ENCODE measurements around the gene THY1.

DNA sequence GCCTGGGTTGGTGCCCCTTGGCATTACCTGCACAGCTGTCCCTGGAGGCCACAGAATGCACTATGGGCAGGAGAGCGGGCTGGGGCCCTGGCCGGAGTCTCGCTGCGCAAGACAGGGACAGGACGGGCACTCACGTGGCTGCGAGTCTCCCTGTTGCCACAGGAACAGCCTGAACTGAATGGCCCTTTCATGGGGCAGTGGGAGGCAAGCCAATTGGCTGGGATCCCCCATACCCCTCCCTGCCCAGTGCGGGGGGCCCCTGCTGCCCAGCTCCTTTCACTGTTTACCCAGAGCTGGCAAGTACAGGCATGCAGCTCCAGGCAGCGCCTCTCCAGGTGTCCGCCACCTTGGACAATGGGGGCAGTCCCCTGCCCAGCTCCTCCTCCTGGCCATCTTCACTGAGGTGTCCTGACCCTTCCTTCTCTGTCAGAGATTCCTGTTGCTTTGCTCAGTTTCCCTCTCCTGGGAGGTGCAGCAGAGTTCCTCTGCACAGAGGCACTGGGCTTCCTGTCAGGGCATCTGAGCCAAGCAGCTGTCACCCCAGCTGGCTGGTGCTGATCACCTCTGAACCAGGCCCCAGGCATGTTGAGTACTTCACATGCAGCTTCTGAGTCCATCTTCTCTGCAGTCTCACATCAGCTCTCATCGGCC, 46.6 kb downstream of the THY1 start:
- TF ChIP-seq YY1 (IDR thresholded peaks at IDR 0.05; ENCODE audit: low read depth) (no peak), EP300 (IDR thresholded peaks at IDR 0.05; ENCODE audit: borderline replicate concordance) (no peak), FOXM1 (IDR thresholded peaks at IDR 0.05; ENCODE audit: borderline replicate concordance, low read depth) (no peak), CEBPB (IDR thresholded peaks at IDR 0.05) (no peak), ZBTB7A (IDR thresholded peaks at IDR 0.05; ENCODE audit: low read depth) (no peak), NFIC (IDR thresholded peaks at IDR 0.05) (no peak), TAF1 (IDR thresholded peaks at IDR 0.05; ENCODE audit: low read depth) (no peak), RAD21 (IDR thresholded peaks at IDR 0.05; ENCODE audit: low read depth) (no peak), EGR1 (IDR thresholded peaks at IDR 0.05) (no peak), CREB1 (IDR thresholded peaks at IDR 0.05; ENCODE audit: low read depth) (no peak)
- TF ChIP-seq, protein P1, sequence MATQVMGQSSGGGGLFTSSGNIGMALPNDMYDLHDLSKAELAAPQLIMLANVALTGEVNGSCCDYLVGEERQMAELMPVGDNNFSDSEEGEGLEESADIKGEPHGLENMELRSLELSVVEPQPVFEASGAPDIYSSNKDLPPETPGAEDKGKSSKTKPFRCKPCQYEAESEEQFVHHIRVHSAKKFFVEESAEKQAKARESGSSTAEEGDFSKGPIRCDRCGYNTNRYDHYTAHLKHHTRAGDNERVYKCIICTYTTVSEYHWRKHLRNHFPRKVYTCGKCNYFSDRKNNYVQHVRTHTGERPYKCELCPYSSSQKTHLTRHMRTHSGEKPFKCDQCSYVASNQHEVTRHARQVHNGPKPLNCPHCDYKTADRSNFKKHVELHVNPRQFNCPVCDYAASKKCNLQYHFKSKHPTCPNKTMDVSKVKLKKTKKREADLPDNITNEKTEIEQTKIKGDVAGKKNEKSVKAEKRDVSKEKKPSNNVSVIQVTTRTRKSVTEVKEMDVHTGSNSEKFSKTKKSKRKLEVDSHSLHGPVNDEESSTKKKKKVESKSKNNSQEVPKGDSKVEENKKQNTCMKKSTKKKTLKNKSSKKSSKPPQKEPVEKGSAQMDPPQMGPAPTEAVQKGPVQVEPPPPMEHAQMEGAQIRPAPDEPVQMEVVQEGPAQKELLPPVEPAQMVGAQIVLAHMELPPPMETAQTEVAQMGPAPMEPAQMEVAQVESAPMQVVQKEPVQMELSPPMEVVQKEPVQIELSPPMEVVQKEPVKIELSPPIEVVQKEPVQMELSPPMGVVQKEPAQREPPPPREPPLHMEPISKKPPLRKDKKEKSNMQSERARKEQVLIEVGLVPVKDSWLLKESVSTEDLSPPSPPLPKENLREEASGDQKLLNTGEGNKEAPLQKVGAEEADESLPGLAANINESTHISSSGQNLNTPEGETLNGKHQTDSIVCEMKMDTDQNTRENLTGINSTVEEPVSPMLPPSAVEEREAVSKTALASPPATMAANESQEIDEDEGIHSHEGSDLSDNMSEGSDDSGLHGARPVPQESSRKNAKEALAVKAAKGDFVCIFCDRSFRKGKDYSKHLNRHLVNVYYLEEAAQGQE (IDR thresholded peaks at IDR 0.05; ENCODE audit: low read depth) = no peak
- TF ChIP-seq, protein P2, sequence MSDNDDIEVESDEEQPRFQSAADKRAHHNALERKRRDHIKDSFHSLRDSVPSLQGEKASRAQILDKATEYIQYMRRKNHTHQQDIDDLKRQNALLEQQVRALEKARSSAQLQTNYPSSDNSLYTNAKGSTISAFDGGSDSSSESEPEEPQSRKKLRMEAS (IDR thresholded peaks at IDR 0.05) = no peak
- TF ChIP-seq, protein P3, sequence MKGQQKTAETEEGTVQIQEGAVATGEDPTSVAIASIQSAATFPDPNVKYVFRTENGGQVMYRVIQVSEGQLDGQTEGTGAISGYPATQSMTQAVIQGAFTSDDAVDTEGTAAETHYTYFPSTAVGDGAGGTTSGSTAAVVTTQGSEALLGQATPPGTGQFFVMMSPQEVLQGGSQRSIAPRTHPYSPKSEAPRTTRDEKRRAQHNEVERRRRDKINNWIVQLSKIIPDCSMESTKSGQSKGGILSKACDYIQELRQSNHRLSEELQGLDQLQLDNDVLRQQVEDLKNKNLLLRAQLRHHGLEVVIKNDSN (IDR thresholded peaks at IDR 0.05) = no peak
